WI38 (cell line): ENCODE measurements around the gene PKD1L1.

Source experiments
- H3K4me3 ChIP-seq: 2 replicates; pipeline ENCODE4 v1.5.1; 2011; ENCODE audit warnings: low read depth, mild to moderate bottlenecking, control low read depth, low read length
- TF ChIP-seq, protein P1 (sequence below): IDR thresholded peaks from 2 replicates; pipeline ENCODE4 v1.5.1; 2012; ENCODE audit warnings: low read depth, mild to moderate bottlenecking, control low read depth, low read length

PKD1L1 gene

DNA sequence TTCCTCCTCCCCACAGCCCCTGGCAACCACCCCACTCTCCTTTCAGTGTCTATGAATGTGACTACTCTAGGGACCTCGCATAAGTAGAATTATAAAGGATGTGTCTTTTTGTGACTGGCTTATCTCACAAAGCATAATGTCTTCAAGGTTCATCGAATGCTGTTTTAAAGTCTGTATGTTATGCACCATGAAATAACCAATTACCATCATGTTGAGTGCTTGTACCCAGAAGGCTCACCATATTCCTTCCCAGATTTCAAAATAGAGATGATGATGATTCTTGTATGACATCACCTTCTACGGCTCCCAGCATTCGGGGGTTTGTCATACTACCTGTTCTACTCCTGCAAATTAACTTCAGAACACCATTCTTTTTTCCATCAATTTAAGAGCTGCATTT lies 11.9 kb downstream of the PKD1L1 start:
- no peak overlapping the region for H3K4me3 ChIP-seq
- TF ChIP-seq, protein P1, sequence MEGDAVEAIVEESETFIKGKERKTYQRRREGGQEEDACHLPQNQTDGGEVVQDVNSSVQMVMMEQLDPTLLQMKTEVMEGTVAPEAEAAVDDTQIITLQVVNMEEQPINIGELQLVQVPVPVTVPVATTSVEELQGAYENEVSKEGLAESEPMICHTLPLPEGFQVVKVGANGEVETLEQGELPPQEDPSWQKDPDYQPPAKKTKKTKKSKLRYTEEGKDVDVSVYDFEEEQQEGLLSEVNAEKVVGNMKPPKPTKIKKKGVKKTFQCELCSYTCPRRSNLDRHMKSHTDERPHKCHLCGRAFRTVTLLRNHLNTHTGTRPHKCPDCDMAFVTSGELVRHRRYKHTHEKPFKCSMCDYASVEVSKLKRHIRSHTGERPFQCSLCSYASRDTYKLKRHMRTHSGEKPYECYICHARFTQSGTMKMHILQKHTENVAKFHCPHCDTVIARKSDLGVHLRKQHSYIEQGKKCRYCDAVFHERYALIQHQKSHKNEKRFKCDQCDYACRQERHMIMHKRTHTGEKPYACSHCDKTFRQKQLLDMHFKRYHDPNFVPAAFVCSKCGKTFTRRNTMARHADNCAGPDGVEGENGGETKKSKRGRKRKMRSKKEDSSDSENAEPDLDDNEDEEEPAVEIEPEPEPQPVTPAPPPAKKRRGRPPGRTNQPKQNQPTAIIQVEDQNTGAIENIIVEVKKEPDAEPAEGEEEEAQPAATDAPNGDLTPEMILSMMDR: no peak

DNA sequence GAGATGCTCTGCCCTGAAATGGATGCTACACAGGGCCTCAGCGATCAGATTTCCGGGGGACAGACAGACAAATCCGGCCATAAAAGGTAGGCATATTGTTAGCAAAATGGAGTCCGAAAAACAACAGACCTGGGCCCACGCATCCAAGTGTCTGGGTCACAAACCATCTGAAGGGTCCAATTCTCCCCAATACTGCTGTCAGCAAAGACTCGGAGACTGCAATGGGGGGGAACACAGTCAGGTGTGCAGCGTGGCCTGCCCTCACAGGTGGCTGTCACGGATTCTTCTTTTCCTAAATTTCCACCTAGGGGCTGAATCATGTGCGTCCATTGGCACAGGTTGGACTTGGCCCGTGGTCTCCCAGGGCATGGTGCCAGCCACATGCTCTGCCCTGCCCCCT lies 12.9 kb downstream of the PKD1L1 start:
- TF ChIP-seq, protein P1: no peak
- no peak overlapping the region for H3K4me3 ChIP-seq

DNA sequence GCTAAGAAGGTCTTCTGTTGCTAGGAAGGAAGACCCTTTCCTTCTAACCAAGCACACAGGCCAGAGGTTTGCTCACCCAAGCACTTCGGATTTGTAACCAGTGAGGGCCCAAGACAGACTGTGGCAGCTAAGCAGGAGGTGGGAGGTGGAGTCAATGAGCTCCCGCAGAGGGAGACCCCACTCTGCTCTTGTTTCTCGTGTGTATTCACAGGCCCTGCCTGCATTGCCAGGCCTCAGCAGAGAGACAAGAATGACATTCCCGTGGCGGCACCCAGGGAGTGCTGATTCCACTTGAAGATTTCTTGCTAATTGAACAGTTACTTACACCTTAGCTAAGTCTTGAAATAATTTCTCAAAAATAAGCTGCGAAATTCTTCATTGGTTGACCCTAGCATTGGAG lies 13.4 kb downstream of the PKD1L1 start:
- TF ChIP-seq, protein P1: no peak
- no peak overlapping the region for H3K4me3 ChIP-seq

DNA sequence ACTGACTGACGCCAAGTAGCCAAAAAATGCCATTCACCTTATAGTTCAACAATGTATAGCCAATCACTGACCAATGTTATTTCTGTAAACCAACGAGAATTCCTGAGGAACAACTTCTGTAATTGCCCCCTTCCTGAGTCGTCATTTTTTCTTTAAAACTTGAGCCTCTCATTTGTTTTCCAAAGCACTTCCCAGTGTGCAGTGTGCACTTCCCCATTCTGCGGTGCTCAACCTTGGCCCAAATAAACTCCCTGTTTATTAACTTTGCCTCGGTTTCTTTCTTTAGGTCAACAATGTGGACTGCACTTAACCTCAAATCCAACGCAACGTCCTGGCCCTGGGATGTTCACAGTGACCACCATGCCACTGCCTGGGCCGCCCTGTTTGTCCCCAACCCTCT lies 15.1 kb downstream of the PKD1L1 start:
- TF ChIP-seq, protein P1: no peak
- H3K4me3 ChIP-seq: no peak overlapping the region

DNA sequence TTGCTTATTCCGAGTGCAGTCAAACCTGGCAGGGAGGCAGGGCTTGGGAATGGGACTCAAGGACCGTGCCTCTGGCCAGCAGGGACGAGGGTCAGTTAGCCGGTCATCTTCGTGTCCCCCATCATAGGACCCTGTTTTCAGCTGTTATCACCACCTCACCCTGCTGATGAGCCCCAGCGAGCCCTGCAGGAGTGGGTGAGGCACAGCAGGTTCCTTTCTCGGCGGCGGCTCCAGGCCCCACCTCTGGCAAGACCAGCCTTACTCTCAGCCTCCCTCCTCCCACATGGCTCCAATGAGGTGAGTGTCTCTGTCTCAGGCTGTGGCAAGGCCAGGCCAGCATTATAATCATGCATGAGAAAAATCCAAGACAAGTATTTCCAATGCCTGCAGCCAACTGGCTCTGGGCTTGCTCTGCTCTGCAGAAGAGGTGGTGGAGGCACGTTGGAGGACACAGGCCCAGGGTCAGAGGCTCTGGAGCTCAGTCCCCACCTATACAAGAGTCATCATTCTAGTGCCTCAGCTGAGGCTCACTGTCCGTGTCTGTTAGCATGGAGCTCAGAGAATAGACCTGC lies 15.7 kb downstream of the PKD1L1 start:
- no peak overlapping the region for H3K4me3 ChIP-seq
- TF ChIP-seq, protein P1: no peak

DNA sequence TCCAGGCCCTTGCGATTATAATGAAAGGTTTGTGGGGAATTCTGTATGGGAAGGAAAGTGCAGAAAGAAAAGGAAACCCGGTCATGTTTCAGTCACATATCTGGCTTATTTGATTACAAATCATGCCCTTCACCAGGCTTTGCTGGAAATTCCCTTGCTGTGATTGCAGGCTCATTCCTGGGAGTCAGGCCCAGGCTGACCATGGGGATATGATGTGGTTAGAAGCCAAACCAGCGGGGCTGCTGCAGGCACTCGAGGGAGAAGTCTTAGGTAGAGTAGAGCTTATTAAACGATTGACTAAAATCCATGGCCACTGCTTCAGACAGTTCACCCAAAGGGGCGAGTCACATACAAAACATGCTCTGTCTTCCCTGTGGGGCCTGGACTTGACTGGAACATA lies 16.2 kb downstream of the PKD1L1 start:
- TF ChIP-seq, protein P1: no peak
- H3K4me3 ChIP-seq: no peak overlapping the region

DNA sequence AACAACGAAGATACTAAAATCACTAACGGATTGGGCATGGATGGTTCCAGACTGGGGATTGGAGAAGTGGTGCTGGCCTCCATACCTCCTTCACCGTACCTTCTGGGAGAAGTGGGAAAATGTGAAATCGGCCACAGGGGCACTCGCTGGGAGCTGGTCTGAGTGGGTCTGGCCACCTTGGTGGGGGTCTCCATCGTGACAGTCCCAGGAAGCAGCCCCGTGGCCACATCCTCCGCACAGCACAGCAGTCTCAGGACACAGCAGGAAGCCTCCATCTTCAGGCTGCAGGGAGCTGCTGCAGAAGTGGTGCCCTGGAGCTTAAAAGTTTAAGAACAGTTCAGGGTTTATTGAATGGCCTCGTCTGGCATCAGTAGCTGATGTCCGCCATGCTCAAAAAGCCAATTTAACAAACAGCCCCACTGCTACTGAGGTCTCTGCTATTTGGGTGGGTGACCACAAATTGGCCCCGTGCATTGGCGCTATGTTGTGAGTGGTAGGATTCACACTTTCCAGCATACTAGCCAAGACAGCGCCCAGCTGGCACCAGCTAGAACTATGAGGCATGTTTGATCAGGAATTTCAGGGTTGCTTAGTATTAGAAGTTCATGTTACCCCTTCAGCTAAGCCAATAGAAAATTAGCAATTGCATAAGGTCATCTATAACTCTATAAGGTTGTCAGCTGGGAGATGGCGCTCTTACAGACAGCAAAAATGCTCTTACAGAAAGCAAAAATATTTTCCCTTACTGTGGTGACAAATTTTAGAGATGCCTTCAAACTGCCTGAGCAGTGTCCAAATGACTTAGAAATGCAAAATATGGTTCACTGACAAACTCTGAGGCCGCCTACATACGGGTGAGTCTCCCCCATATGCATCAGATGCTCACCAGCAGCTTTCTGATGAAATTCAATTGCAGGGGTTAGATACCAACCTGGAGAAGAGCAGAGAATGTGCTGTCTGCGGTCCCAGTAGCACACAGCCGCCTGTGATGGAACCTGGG lies 17.0 kb downstream of the PKD1L1 start:
- H3K4me3 ChIP-seq: no peak overlapping the region
- TF ChIP-seq, protein P1: no peak
